Effector memory CD8-positive, alpha-beta T cell (primary cell): ENCODE data around the gene TLN1.

ENCODE experiments used
- ATAC-seq: fragments of 150-1000 bp; cut with Tn5 transposase; replicated peaks from 2 replicates; pipeline ENCODE4 v1.10.0; 2021; ENCODE audit warnings: mild to moderate bottlenecking, moderate library complexity
- DNase-seq, 3 experiments: peaks; one replicate each; pipeline ENCODE4 v3.0.0; 2021
- H3K27ac Mint-ChIP-seq, 2 donors: one replicate each; pipeline ENCODE4 v1.8.0; 2022; ENCODE audit warnings: mild to moderate bottlenecking in 2 of 2, mixed read lengths in 2 of 2, moderate library complexity in 2 of 2
- H3K27me3 Mint-ChIP-seq, 2 donors: one replicate each; pipeline ENCODE4 v1.8.0; 2022; ENCODE audit warnings: mixed read lengths in 2 of 2
- H3K36me3 Mint-ChIP-seq: one replicate; pipeline ENCODE4 v1.8.0; 2022; ENCODE audit warnings: mild to moderate bottlenecking, moderate library complexity, mixed read lengths; ENCODE audit not compliant: insufficient read depth
- H3K4me1 Mint-ChIP-seq, 2 donors: one replicate each; pipeline ENCODE4 v1.8.0; 2022; ENCODE audit warnings: low read depth in 2 of 2, mixed read lengths in 2 of 2
- H3K4me3 Mint-ChIP-seq, 2 donors: one replicate each; pipeline ENCODE4 v1.8.0; 2022; ENCODE audit warnings: mild to moderate bottlenecking in 2 of 2, mixed read lengths in 2 of 2, moderate library complexity in 2 of 2
- H3K9me3 Mint-ChIP-seq, 2 donors: one replicate each; pipeline ENCODE4 v1.8.0; 2022; ENCODE audit warnings: mixed read lengths in 2 of 2

The TLN1 gene

DNA sequence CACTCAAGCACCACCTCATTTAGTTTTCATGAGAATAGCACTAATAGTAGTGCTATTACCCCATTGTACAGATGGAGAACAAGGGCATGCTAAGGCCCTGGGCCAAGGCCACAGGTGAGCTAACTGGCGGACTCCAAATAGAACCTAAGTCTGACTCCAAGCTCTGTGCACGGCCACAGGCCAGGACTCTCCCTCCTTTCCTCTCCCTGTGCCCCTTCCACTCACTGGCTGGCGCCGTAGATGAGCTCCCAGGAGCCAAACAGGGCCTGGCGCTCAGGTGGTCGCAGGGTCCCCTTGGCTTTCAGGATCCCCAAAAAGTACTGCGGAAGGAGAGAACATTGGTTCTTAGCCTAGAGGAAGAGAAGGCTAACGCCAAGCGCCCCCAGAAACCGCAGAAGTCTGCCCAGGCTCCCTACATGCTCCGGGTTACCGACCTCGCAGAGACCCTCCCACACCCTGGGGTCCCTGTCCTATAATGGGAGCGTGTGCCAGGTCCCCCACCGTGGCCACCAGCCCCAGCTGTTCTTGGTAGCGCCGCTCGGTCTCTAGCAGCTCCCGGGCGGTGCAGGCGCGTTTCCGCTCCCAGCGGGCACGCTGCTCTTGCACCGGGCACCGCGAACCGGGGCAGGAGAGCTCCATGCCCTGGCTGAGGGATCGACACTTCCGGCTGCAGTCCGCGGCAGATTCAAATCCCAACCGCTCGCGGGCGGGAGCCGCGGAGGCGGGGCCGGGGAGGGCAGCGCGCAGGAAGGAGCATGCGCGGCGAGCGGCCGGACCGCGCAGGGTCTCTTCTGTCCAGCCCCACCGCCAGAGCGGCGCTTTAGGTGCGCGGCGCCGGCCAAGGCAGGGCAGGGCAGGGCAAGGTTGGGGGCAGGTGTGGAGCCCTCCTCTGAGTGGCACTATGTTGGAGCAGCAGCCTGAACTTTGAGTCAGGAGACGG lies 67.2 kb downstream of the TLN1 start, which contains the start of gene ARHGEF39:
Gene ARHGEF39, minus strand, starts transcription at position 665 of the 940 bp plus-strand sequence. Its CDS starts 26 bp downstream, at position 639.
- peaks cover 48 to 49% of the 10 kb centered on the region in 2 donors for H3K4me1 Mint-ChIP-seq

DNA sequence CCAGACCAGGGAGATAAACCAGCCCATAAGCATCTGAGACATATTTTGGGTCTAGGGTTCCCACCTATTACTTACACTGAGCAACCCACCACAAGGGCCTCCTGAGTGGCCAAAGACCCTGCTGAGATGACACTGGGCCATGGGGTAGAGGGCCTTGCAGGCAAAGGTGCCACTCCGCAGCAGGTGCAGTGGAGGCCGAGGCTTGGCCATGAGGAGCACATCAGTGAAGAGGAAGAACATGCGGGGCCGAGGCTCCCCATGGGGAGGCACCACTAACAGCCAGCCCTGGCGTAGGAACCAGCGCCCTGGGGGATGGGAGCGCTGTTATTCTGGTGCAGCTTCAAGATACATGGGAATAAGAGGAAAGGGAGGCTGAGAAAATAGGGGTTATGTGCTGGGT lies 69.6 kb downstream of the TLN1 start:
- H3K9me3 Mint-ChIP-seq: peaks cover 0 to 2% of the 10 kb centered on the region in 2 donors
- peaks cover 63 to 65% of the 10 kb centered on the region in 2 donors for H3K4me1 Mint-ChIP-seq

More for the DNA sequence above, 67.2 kb downstream of the TLN1 start, which contains the start of gene ARHGEF39:
- Mint-ChIP-seq H3K36me3 (peaks cover 24% of the 10 kb centered on the region), H3K9me3 (no peaks in the 10 kb centered on the region), H3K27ac (peak within 1 kb of the TSS; percentile 82 to 100), H3K27me3 (no peaks in the 10 kb centered on the region), H3K4me3 (peak within 1 kb of the TSS; percentile 86 to 89)
- ATAC-seq: peak; percentile 62
- peak; percentile 47 to 60 (median 57) for DNase-seq

DNA sequence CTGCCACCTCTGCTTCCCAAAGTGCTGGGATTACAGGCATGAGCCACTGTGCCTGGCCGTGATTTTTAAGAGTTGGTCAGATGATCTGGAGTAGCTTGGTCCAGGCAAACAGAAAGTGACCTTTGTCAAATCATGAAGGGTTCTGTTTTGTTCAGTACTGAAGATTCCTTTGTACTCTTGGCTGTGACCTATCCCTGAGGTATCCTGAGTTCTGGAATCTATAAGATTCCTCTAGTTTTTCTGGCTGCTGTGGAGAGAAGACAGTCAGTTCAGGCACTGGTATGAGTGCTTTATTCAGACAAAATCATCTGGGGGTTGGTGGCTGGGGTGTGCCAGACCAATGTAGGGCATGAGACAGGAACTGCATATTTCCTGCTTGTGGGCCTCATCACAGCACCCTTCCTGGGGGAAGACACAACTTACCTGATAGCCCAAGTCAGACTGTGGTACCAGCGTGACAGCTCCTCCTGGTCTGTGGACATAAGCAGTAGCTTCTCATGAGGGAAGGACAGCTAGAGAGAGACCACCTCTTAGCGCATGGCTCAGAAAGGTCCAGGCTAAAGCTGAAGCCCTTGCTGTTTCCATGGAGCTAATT lies 70.1 kb downstream of the TLN1 start:
- peak; percentile 45 for ATAC-seq

More for the DNA sequence above, 69.6 kb downstream of the TLN1 start:
- H3K27ac Mint-ChIP-seq: peak overlapping the region; percentile 100
- ATAC-seq (no peak), DNase-seq (no peak)
- H3K27me3 Mint-ChIP-seq: no peaks in the 10 kb centered on the region
- peaks cover 45% of the 10 kb centered on the region for H3K36me3 Mint-ChIP-seq
- peak overlapping the region; percentile 70 to 91 for H3K4me3 Mint-ChIP-seq

DNA sequence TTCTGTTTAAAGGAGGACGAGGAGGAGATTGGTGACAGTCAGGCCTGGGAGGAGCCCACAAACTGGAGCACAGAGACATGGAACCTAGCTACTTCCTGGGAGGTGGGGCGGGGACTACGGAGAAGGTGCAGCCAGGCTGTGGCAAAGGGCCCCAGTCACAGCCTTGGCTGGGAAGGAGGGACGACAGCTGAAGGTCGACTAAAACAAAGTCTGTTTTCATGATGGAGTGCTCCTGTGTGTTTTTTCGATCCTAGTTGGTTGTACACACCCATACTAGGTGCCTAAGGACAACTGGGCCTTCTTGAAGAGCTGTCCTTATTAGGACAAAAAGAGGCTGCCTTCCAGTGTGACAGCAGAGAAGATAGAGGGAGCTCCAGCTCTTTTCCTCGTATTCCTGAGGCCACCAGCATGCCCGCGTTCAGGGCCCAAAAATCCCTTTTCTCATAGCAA lies 71.0 kb downstream of the TLN1 start:
- Mint-ChIP-seq H3K4me3 (peak overlapping the region; percentile 91 to 92), H3K4me1 (peaks cover 77 to 78% of the 10 kb centered on the region in 2 donors), H3K9me3 (peaks cover 0 to 2% of the 10 kb centered on the region in 2 donors), H3K27me3 (no peaks in the 10 kb centered on the region), H3K36me3 (peaks cover 59% of the 10 kb centered on the region), H3K27ac (peak overlapping the region; percentile 100)
- DNase-seq (no peak), ATAC-seq (no peak)

More for the DNA sequence above, 70.1 kb downstream of the TLN1 start:
- peaks cover 51% of the 10 kb centered on the region for H3K36me3 Mint-ChIP-seq
- H3K27ac Mint-ChIP-seq: peak overlapping the region; percentile 100
- H3K4me1 Mint-ChIP-seq: peaks cover 69 to 70% of the 10 kb centered on the region in 2 donors
- H3K27me3 Mint-ChIP-seq: no peaks in the 10 kb centered on the region
- H3K4me3 Mint-ChIP-seq: peak overlapping the region; percentile 70 to 91
- peaks cover 0 to 2% of the 10 kb centered on the region in 2 donors for H3K9me3 Mint-ChIP-seq
- DNase-seq: peak in 2 of 3 experiments; percentile 43 to 55

DNA sequence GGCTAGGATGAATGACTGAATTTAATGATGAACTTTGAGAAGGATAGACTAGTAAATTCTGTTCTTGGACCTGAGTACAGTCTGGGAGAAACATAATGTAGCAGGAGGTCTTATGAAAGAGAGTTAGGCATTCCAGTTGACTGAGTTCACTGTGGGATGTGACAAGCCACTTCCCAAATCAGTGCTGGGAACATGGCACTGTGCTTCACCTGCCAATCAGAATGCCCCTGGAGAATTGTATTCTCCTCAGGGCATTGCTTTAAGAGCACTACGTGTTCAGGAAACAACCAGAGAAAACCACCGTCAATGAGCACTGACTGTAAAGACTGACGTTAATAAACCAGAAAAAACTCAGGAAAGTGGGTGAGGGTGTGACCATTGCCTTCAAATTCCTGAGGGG lies 72.7 kb downstream of the TLN1 start:
- no peaks in the 10 kb centered on the region for H3K27me3 Mint-ChIP-seq
- peak overlapping the region; percentile 91 to 92 for H3K4me3 Mint-ChIP-seq
- ATAC-seq (no peak), DNase-seq (no peak)
- H3K4me1 Mint-ChIP-seq: peaks cover 72 to 74% of the 10 kb centered on the region in 2 donors
- peaks cover 59% of the 10 kb centered on the region for H3K36me3 Mint-ChIP-seq
- peak overlapping the region; percentile 100 for H3K27ac Mint-ChIP-seq
- peaks cover 0 to 2% of the 10 kb centered on the region in 2 donors for H3K9me3 Mint-ChIP-seq

DNA sequence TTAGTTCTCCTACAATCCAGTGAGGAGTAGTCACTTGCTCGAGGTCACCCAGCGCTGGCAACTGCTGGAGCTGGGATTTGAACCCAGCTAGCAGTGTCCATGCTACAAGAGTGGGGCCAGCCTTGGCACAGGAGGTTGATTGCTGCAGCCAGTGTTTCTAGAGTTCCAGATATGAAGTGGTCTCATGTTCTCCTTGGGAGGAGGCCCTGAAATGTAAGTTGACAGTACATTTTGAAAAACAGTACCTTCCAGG lies 73.1 kb downstream of the TLN1 start:
- H3K27me3 Mint-ChIP-seq: no peaks in the 10 kb centered on the region
- no peak for ATAC-seq
- peak overlapping the region; percentile 91 to 92 for H3K4me3 Mint-ChIP-seq
- H3K27ac Mint-ChIP-seq: peak overlapping the region; percentile 100
- peaks cover 0 to 2% of the 10 kb centered on the region in 2 donors for H3K9me3 Mint-ChIP-seq
- no peak for DNase-seq
- H3K36me3 Mint-ChIP-seq: peaks cover 59% of the 10 kb centered on the region
- peaks cover 68 to 70% of the 10 kb centered on the region in 2 donors for H3K4me1 Mint-ChIP-seq

DNA sequence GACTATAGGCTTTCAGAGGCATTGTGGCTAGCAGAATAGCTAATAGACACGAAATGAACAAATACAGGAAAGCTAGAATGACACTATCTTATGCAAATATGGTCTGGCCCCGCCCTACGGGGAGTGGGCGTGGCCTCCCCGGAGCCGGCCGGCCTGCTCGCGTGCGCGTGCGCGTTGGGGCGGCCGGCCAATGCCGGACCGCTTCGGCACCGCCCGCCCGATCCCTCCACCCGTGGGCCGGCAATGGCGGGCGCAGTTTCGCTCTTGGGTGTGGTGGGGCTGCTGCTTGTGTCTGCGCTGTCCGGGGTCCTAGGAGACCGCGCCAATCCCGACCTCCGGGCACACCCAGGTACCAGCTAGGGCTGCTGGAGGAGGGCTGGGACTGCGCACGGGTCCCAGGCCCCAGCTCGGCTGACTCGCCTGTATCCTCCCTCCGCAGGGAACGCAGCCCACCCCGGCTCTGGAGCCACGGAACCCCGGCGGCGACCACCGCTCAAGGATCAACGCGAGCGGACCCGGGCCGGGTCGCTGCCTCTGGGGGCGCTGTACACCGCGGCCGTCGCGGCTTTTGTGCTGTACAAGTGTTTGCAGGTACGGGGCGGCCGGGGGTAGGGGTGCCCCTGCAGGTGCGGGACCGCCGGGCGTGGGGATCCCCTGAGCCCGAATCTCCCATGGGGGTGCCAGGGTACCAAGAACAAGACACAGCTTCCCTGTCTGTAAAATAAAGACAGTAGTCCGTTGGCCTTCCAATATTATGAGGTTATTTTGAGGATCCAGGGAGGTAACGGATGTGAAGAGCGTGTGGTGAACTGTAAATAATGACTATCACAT lies 73.6 kb downstream of the TLN1 start, which contains the start of gene CCDC107:
Gene CCDC107, plus strand, starts transcription at position 156 of the 831 bp plus-strand sequence. Its CDS starts 88 bp downstream, at position 244.
- Mint-ChIP-seq H3K4me1 (peaks cover 66% of the 10 kb centered on the region in 2 donors), H3K27ac (peak within 1 kb of the TSS; percentile 100), H3K36me3 (peaks cover 56% of the 10 kb centered on the region), H3K4me3 (peak within 1 kb of the TSS; percentile 91 to 92), H3K27me3 (no peaks in the 10 kb centered on the region), H3K9me3 (peaks cover 0 to 2% of the 10 kb centered on the region in 2 donors)
- ATAC-seq: peak; percentile 54
- DNase-seq: peak; percentile 78 to 83 (median 82)

DNA sequence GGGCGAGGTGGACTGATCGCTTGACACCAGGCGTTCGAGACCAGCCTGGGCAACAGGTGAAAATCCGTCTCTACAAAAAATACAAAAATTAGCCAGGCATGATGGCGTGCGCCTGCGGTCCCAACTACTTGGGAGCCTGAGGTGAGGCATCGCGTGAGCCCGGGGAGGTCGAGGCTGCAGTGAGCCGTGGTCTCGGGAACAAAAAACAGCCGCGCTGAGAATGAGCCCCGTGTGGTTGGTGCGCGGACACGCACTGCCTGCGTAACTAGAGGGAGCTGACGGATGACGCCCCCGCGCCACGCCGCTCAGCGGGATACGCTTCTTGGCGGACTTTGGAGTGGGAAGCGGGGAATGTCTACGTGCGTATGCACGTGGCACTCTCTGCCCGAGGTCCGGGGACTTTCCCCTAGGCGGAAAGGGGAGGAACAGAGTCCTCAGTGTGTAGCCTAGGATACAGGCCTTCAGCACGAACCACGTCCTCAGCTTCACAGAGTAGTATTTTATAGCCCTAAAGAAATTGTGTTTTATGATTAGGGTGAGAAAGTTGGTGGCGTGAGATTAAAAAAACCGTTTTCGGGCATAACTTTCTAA lies 74.4 kb downstream of the TLN1 start, which contains the start of gene RMRP:
Gene RMRP, minus strand, starts transcription at position 474 of the 591 bp plus-strand sequence.
- H3K27ac Mint-ChIP-seq: peak within 1 kb of the TSS; percentile 100
- peaks cover 56% of the 10 kb centered on the region for H3K36me3 Mint-ChIP-seq
- ATAC-seq (peak; percentile 79), DNase-seq (peak; percentile 78 to 81 (median 81))
- H3K4me1 Mint-ChIP-seq: peaks cover 59 to 60% of the 10 kb centered on the region in 2 donors
- H3K9me3 Mint-ChIP-seq: peaks cover 0 to 2% of the 10 kb centered on the region in 2 donors
- peak within 1 kb of the TSS; percentile 91 to 92 for H3K4me3 Mint-ChIP-seq
- no peaks in the 10 kb centered on the region for H3K27me3 Mint-ChIP-seq

DNA sequence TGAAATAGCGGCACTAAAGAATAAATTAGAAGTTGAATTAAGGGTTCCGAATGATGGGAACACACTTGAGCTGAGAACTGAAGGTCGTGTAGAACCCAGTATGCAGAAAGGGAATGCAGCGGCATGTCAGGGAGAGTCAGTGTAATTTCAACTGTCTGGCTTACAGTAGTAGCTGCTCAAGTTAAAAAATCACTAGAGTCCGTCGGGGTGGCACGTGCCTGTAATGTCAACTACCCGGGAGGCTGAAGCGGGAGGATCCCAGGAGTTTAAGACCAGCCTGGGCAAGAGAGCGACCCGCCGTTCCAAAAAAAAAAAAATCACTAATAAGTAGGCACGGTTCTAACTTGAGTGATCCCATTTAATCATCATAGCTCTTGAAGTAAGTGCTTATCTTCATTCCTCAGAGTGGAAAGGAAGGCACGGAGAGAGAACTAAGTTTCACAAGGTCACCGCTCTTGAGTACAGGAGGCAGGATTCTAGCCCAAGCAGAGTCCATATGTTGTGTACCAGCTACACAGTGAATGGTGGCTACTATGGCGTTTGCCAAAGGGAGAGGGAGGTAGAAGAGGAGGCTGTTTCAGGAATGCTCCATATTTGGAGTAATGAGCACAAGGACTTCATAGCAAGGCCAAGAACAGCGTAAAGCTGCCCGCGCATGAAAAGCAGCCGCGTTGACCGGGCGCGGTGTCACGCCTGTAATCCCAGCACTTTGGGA lies 75.0 kb downstream of the TLN1 start:
- H3K4me3 Mint-ChIP-seq: peak overlapping the region; percentile 91 to 92
- ATAC-seq (no peak), DNase-seq (no peak)
- H3K27me3 Mint-ChIP-seq: no peaks in the 10 kb centered on the region
- peaks cover 55% of the 10 kb centered on the region for H3K36me3 Mint-ChIP-seq
- peaks cover 52 to 53% of the 10 kb centered on the region in 2 donors for H3K4me1 Mint-ChIP-seq
- H3K9me3 Mint-ChIP-seq: peaks cover 0 to 2% of the 10 kb centered on the region in 2 donors
- peak overlapping the region; percentile 100 for H3K27ac Mint-ChIP-seq

DNA sequence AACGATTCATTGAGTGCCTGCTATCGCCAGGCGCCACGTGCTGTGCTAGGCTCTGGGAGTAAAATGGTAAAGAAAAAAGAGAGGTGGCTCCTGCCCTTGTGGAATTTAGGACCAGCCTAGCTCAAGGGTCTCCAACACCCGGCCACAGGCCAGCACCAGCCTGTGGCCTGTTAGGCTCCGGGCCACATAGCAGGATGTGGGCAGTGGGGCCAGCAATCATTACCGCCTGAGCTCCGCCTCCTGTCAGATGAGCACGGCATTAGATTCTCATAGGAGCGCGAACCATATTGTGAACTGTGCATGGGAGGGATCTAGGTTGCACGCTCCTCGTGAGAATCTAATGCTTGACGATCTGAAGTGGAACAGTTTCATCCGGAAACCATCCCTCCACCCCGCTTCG lies 75.6 kb downstream of the TLN1 start:
- peak overlapping the region; percentile 91 to 92 for H3K4me3 Mint-ChIP-seq
- no peak for DNase-seq

DNA sequence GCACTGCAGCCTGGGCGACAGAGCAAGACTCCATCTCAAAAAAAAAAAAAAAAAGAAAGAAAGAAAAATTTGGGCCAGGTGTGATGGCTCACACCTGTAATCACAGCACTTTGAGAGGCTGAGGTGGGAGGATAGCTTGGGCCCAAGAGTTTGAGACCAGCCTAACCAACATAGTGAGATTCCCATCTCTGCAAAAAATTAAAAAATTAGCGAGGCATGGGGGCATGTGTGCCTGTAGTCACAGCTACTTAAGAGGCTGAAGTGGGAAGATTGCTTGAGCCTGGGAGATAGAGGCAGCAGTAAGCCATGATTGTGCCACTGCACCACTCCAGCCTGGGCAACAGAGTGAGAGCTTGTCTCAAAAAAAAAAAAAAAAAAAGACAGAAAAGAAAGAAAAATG lies 78.4 kb downstream of the TLN1 start:
- DNase-seq (no peak), ATAC-seq (no peak)
- H3K4me1 Mint-ChIP-seq: peaks cover 43% of the 10 kb centered on the region in 2 donors
- peaks cover 25% of the 10 kb centered on the region for H3K36me3 Mint-ChIP-seq
- peak overlapping the region; percentile 77 to 82 for H3K27ac Mint-ChIP-seq
- H3K9me3 Mint-ChIP-seq: peaks cover 0 to 2% of the 10 kb centered on the region in 2 donors
- no peak overlapping the region for H3K4me3 Mint-ChIP-seq
- H3K27me3 Mint-ChIP-seq: no peaks in the 10 kb centered on the region

More for the DNA sequence above, 75.6 kb downstream of the TLN1 start:
- Mint-ChIP-seq H3K9me3 (peaks cover 0 to 2% of the 10 kb centered on the region in 2 donors), H3K27ac (peak overlapping the region; percentile 100), H3K36me3 (peaks cover 50% of the 10 kb centered on the region), H3K4me1 (peaks cover 49 to 50% of the 10 kb centered on the region in 2 donors), H3K27me3 (no peaks in the 10 kb centered on the region)
- no peak for ATAC-seq

DNA sequence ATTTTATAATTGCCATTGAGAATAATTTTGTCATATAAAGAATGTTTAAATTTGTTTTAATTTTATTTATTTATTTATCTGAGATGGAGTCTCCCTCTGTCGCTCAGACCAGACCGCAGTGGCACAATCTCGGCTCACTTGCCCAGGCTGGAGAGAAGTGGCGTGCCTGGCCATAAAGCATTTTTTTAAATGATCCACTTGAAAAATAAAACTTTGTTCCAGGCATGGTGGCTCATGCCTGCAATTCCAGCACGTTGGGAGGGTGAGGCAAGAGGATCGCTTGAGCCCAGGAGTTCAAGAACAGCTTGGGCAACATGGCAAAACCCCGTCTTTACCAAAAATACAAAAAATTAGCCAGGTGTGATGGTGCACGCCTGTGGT lies 79.2 kb downstream of the TLN1 start:
- H3K9me3 Mint-ChIP-seq: peaks cover 0 to under 1% of the 10 kb centered on the region in 2 donors
- peaks cover 48% of the 10 kb centered on the region in 2 donors for H3K4me1 Mint-ChIP-seq
- ATAC-seq: no peak
- H3K36me3 Mint-ChIP-seq: peaks cover 23% of the 10 kb centered on the region
- no peak overlapping the region for H3K4me3 Mint-ChIP-seq
- no peaks in the 10 kb centered on the region for H3K27me3 Mint-ChIP-seq
- peak overlapping the region in 1 of 2 donors; percentile 82 for H3K27ac Mint-ChIP-seq
- no peak for DNase-seq
